Endothelial cell of umbilical vein (primary cell): ENCODE data around the gene TDRD10. TPM values are rescaled to one million over a fixed set of nuclear protein-coding genes. Genes with fewer than 3 reads are reported as not detected.

Experiments used
- BruUV-seq: library from RNA; stranded (reverse); fragments of 400-500 nt; replicated peaks from 2 replicates; lab custom pipeline; 2021; lab: Mats Ljungman, UMichigan
- CTCF ChIA-PET: fragments of 300-600, 350-600 bp; sonication (Branson Sonifier 250); formaldehyde crosslinking; loops from one replicate; lab custom pipeline; 2021; ENCODE audit warnings: antibody characterized with exemption, inconsistent platforms; lab: Charles Lee
- POLR2A ChIA-PET: fragments of 300-600, 350-600 bp; sonication (Branson Sonifier 250); formaldehyde crosslinking; loops from one replicate; lab custom pipeline; 2021; ENCODE audit warnings: antibody characterized with exemption, inconsistent platforms; lab: Charles Lee
- DNase-seq: peaks from one replicate; pipeline ENCODE4 v3.0.0-alpha.2; 2011; ENCODE audit warnings: low read depth, low spot score
- FAIRE-seq: peaks from 2 replicates; lab custom pipeline; 2011; peaks lifted over from hg19 to GRCh38; lab: Jason Lieb, UNC
- H2AFZ ChIP-seq: 2 replicates; pipeline ENCODE4 v1.6.0; 2012; ENCODE audit warnings: low read depth, low read length, control low read depth, inconsistent platforms
- H3K27ac ChIP-seq: 2 replicates; pipeline ENCODE4 v1.5.1; 2011; ENCODE audit warnings: low read depth, mild to moderate bottlenecking, control low read depth, low read length, moderate library complexity; ENCODE audit not compliant: insufficient read depth
- H3K27me3 ChIP-seq, 2 experiments: 2 replicates each; pipeline versions ENCODE4 v1.6.0 to v1.6.1; 2011; ENCODE audit warnings: low read length in 2 of 2, mixed read lengths in 1 of 2; ENCODE audit not compliant: control insufficient read depth in 2 of 2, insufficient read depth in 2 of 2
- H3K36me3 ChIP-seq, 2 experiments: 2 replicates in 1 of 2; 3 replicates in 1 of 2; pipeline ENCODE4 v1.5.1; 2011; ENCODE audit warnings: low read length in 2 of 2, mild to moderate bottlenecking in 1 of 2, moderate library complexity in 1 of 2; ENCODE audit not compliant: control insufficient read depth in 2 of 2, insufficient read depth in 2 of 2; ENCODE audit errors: extremely low read depth in 1 of 2
- H3K4me1 ChIP-seq: 3 replicates; pipeline ENCODE4 v1.5.1; 2011; ENCODE audit warnings: mild to moderate bottlenecking, low read length; ENCODE audit not compliant: control insufficient read depth, insufficient read depth; ENCODE audit errors: extremely low read depth
- H3K4me2 ChIP-seq: 2 replicates; pipeline ENCODE4 v1.6.1; 2011; ENCODE audit warnings: low read length, control low read depth, mixed read lengths; ENCODE audit not compliant: insufficient read depth
- H3K4me3 ChIP-seq, 3 experiments: fragments of 200-600 bp in 1 of 3; sonication (generic), shearing (Covaris generic) in 1 of 3; replicated peaks in 1 of 3; 2 replicates each; pipeline ENCODE4 v1.5.1; 2011 to 2016; ENCODE audit warnings: control low read depth in 3 of 3, low read length in 3 of 3, mild to moderate bottlenecking in 2 of 3, inconsistent platforms in 1 of 3, low read depth in 1 of 3, moderate library complexity in 1 of 3; ENCODE audit not compliant: insufficient read depth in 1 of 3
- H3K79me2 ChIP-seq: 2 replicates; pipeline ENCODE4 v1.6.0; 2012; ENCODE audit warnings: low read length, inconsistent platforms; ENCODE audit not compliant: control insufficient read depth, insufficient read depth
- H3K9ac ChIP-seq: replicated peaks from 2 replicates; pipeline ENCODE3; 2011; ENCODE audit warnings: low read length, control low read depth; ENCODE audit not compliant: insufficient read depth; ENCODE audit errors: extremely low read depth
- H3K9me1 ChIP-seq: replicated peaks from 3 replicates; pipeline ENCODE4 v1.6.0; 2011; ENCODE audit warnings: mild to moderate bottlenecking, low read length; ENCODE audit not compliant: control insufficient read depth, insufficient read depth; ENCODE audit errors: extremely low read depth
- H3K9me3 ChIP-seq: replicated peaks from 2 replicates; pipeline ENCODE4 v1.5.1; 2012; ENCODE audit warnings: low read length, inconsistent platforms; ENCODE audit not compliant: control insufficient read depth, insufficient read depth
- H4K20me1 ChIP-seq: replicated peaks from 2 replicates; pipeline ENCODE3; 2011; ENCODE audit warnings: mild to moderate bottlenecking, low read length; ENCODE audit not compliant: control insufficient read depth, insufficient read depth; ENCODE audit errors: extremely low read depth
- JUN ChIP-seq: IDR thresholded peaks from 2 replicates; pipeline ENCODE4 v1.6.1; 2011; ENCODE audit warnings: borderline replicate concordance, low read depth; ENCODE audit not compliant: insufficient read length, insufficient read depth
- dilution Hi-C: fragments of 300-500 bp; cut with MboI; formaldehyde crosslinking; loops from one replicate; pipeline ENCODE4 v1.15.0; 2019; ENCODE audit warnings: low sequenced_read_pairs; ENCODE audit not compliant: extremely low pct_ligation_motif_present
- intact Hi-C: fragments of 100-400 bp; cut with micrococcal nuclease; formaldehyde crosslinking; loops from one replicate; pipeline ENCODE4 v1.10.0; 2022
- polyA plus RNA-seq, 4 experiments: library from polyadenylated mRNA; depleted of rRNA in 3 of 4; stranded (reverse) in 3 of 4; unstranded in 1 of 4; fragments of >200 nt; gene quantifications; 2 replicates each; pipeline versions ENCODE4 v1.2.1 to v1.2.3, GENCODE V29; 2011 to 2012; ENCODE audit warnings: missing spikeins in 1 of 4
- total RNA-seq: library from RNA; stranded (reverse); gene quantifications from 2 replicates; pipeline ENCODE4 v1.2.3, GENCODE V29; 2021
- TF ChIP-seq, protein P1 (sequence below), 2 donors: IDR thresholded peaks; 1 replicate in 1 of 2; 2 replicates in 1 of 2; pipeline ENCODE4 v1.5.1; 2011; ENCODE audit warnings: low read length in 2 of 2, mild to moderate bottlenecking in 2 of 2, moderate library complexity in 2 of 2, control low read depth in 1 of 2, inconsistent platforms in 1 of 2, low read depth in 1 of 2; ENCODE audit not compliant: insufficient read depth in 1 of 2; ENCODE audit errors: extremely low read depth in 1 of 2

TDRD10 gene
- total and polyA plus RNA-seq, 2 donors (not counting 3 experiments of a cell fraction or from before 2014, with no cell fraction given): 6.1 to 9.1 TPM

DNA sequence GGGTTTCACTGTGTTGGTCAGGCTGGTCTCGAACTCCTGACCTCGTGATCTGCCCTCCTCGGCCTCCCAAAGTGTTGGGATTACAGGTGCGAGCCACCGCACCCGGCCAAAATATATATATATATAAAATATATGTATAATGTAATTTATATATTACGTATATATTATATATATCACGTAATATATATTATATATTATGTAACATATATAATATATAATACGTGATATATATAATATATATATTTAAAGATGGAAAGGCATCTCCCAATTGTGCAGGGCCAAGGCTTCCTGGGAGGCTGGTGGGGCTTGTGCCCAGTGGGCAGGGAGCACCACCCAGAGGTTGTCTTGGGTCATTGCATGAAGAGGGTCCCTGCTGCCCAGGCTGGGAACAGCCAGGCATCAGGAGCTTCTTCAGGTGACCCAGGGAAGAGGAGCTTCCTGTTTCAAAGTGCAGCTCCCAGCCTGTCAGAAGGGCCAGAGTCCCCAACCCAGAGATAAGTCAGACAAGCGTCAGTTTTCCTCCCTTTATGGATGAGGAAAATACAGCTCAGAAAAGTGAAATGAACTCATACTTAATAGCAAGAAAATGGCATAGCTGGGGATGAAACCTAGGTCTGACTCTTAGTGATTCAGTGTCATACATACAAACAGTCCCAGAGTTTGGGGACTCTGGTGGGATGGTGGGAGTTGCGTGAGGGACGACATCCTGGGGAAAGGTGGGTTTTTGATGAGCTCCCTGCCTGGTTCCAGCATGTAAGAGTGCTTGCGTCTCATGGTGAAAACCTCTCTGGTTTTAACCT, 44.4 kb downstream of the TDRD10 start:
- no peak overlapping the region for H3K4me2 ChIP-seq
- CTCF ChIA-PET: interaction anchor here (0.6 to 7.4 kb wide), 60 partner anchors 9 to 628 kb away, joined by 3 to 489 read pairs (median 5); partner anchors contain the start of genes ATP8B2, IL6R, SHE and TDRD10
- no TSS peak for BruUV-seq
- DNase-seq: peak; percentile 73
- intact Hi-C loops (loop anchor here (1.0 to 2.0 kb wide), 6 partner anchors 49 to 220 kb away; partner anchors contain the start of gene IL6R), dilution Hi-C loops (no loop called here)
- H3K36me3 ChIP-seq: peaks cover 16 to 20% of the 10 kb centered on the region in 2 experiments
- H3K4me3 ChIP-seq: no peak overlapping the region
- POLR2A ChIA-PET: interaction anchor here (1.0 to 2.0 kb wide), 4 partner anchors 49 to 68 kb away, joined by 4 to 16 read pairs (median 7); no protein-coding TSS in a partner anchor
- peak; percentile 83 for FAIRE-seq
- H2AFZ ChIP-seq: no peak overlapping the region
- no peaks in the 10 kb centered on the region for H3K9me3 ChIP-seq
- H3K27ac ChIP-seq: no peak overlapping the region
- H3K79me2 ChIP-seq: no peaks in the 10 kb centered on the region
- no peak overlapping the region for H3K9ac ChIP-seq
- peaks cover 6% of the 10 kb centered on the region for H3K4me1 ChIP-seq
- H4K20me1 ChIP-seq: no peaks in the 10 kb centered on the region
- TF ChIP-seq JUN: no peak
- TF ChIP-seq, protein P1, sequence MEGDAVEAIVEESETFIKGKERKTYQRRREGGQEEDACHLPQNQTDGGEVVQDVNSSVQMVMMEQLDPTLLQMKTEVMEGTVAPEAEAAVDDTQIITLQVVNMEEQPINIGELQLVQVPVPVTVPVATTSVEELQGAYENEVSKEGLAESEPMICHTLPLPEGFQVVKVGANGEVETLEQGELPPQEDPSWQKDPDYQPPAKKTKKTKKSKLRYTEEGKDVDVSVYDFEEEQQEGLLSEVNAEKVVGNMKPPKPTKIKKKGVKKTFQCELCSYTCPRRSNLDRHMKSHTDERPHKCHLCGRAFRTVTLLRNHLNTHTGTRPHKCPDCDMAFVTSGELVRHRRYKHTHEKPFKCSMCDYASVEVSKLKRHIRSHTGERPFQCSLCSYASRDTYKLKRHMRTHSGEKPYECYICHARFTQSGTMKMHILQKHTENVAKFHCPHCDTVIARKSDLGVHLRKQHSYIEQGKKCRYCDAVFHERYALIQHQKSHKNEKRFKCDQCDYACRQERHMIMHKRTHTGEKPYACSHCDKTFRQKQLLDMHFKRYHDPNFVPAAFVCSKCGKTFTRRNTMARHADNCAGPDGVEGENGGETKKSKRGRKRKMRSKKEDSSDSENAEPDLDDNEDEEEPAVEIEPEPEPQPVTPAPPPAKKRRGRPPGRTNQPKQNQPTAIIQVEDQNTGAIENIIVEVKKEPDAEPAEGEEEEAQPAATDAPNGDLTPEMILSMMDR (IDR thresholded peaks at IDR 0.05; ENCODE audit: extremely low read depth in 1 of 2, insufficient read depth in 1 of 2, low read depth in 1 of 2, low read length in 2 of 2): peak; percentile 74 to 88
- no peaks in the 10 kb centered on the region for H3K27me3 ChIP-seq
- H3K9me1 ChIP-seq: no peaks in the 10 kb centered on the region
